GM12878 (cell line): ENCODE data around the gene MAP3K5. TPM values are rescaled to one million over a fixed set of nuclear protein-coding genes. Genes with fewer than 3 reads are reported as not detected.

Experiments used
- ATAC-seq: fragments of 200-7000 bp; cut with Tn5 transposase; 3 replicates; pipeline ENCODE4 v1.9.1; 2020; ENCODE audit warnings: mild to moderate bottlenecking, moderate library complexity
- BruUV-seq: library from RNA; stranded (reverse); fragments of 400-500 nt; replicated peaks from 2 replicates; lab custom pipeline; 2021; lab: Mats Ljungman, UMichigan
- CTCF ChIA-PET: fragments of 300-600 bp; sonication (Branson Sonifier 250); formaldehyde crosslinking; extraction: SDS; loops from one replicate; lab custom pipeline; 2021; ENCODE audit warnings: inconsistent platforms; lab: Yijun Ruan, JAX
- POLR2A ChIA-PET: fragments of 350-600 bp; formaldehyde crosslinking; extraction: SDS; loops from one replicate; lab custom pipeline; 2021; ENCODE audit warnings: inconsistent platforms; lab: Charles Lee
- RAD21 ChIA-PET: fragments of 300-600 bp; sonication (Branson Sonifier 250); formaldehyde crosslinking; loops from one replicate; lab custom pipeline; 2023; ENCODE audit warnings: antibody characterized with exemption; ENCODE audit not compliant: unreplicated experiment; lab: Charles Lee
- SMC1A ChIA-PET: fragments of 300-600 bp; sonication (Branson Sonifier 250); formaldehyde crosslinking; loops from one replicate; lab custom pipeline; 2023; ENCODE audit not compliant: unreplicated experiment, uncharacterized antibody; lab: Charles Lee
- DNase-seq: peaks from one replicate; pipeline ENCODE4 v3.0.0-alpha.2; 2011; ENCODE audit warnings: low read depth, low spot score
- FAIRE-seq: peaks from 3 replicates; lab custom pipeline; 2011; peaks lifted over from hg19 to GRCh38; lab: Jason Lieb, UNC
- H2AFZ ChIP-seq: 2 replicates; pipeline ENCODE4 v1.6.0; 2011; ENCODE audit warnings: low read depth, low read length, control low read depth; ENCODE audit not compliant: control insufficient read depth
- H3K27ac ChIP-seq: 2 replicates; pipeline ENCODE4 v1.5.1; 2011; ENCODE audit warnings: control low read depth; ENCODE audit not compliant: control insufficient read depth, insufficient read depth
- H3K27me3 ChIP-seq, 2 experiments: replicated peaks in 1 of 2; 2 replicates each; pipeline versions ENCODE4 v1.6.0 to v1.6.1; 2011; ENCODE audit warnings: low read length in 1 of 2; ENCODE audit not compliant: control insufficient read depth in 2 of 2, insufficient read depth in 2 of 2
- H3K36me3 ChIP-seq, 2 experiments: 2 replicates each; pipeline ENCODE4 v1.5.1; 2011; ENCODE audit warnings: low read length in 1 of 2; ENCODE audit not compliant: control insufficient read depth in 2 of 2, insufficient read depth in 2 of 2
- H3K4me1 ChIP-seq: 2 replicates; pipeline ENCODE4 v1.6.1; 2011; ENCODE audit warnings: mild to moderate bottlenecking, low read length, moderate library complexity, mixed read lengths; ENCODE audit not compliant: control insufficient read depth, insufficient read depth
- H3K4me2 ChIP-seq: 2 replicates; pipeline ENCODE4 v1.6.0; 2011; ENCODE audit warnings: control low read depth; ENCODE audit not compliant: control insufficient read depth, insufficient read depth
- H3K4me3 ChIP-seq: fragments of 200-600 bp; sonication (generic); 2 replicates; pipeline ENCODE4 v1.5.1; 2016
- H3K79me2 ChIP-seq: 2 replicates; pipeline ENCODE4 v1.6.0; 2011; ENCODE audit warnings: low read length; ENCODE audit not compliant: control insufficient read depth, insufficient read depth
- H3K9ac ChIP-seq: 2 replicates; pipeline ENCODE4 v1.8.0; 2011; ENCODE audit warnings: low read length, control low read depth, mixed read lengths; ENCODE audit not compliant: control insufficient read depth, insufficient read depth
- H3K9me3 ChIP-seq: replicated peaks from 3 replicates; pipeline ENCODE4 v1.5.1; 2011; ENCODE audit warnings: mild to moderate bottlenecking, low read length; ENCODE audit not compliant: control insufficient read depth, insufficient read depth
- H4K20me1 ChIP-seq: 2 replicates; pipeline ENCODE4 v1.6.0; 2011; ENCODE audit not compliant: control insufficient read depth, insufficient read depth
- ASH2L ChIP-seq: fragments of 300-600, 200-600 bp; sonication (generic); IDR thresholded peaks from 2 replicates; pipeline ENCODE4 v1.6.1; 2017; ENCODE audit warnings: low read depth, mild to moderate bottlenecking, borderline replicate concordance
- FOS ChIP-seq: IDR thresholded peaks from 3 replicates; pipeline ENCODE4 v1.6.1; 2011; ENCODE audit warnings: borderline replicate concordance; ENCODE audit not compliant: insufficient read length; ENCODE audit errors: extremely low read depth
- FOXK2 ChIP-seq: fragments of 450-650 bp; IDR thresholded peaks from 2 replicates; pipeline ENCODE4 v1.6.1; 2017; ENCODE audit warnings: mild to moderate bottlenecking, moderate library complexity
- JUND ChIP-seq: IDR thresholded peaks from 2 replicates; pipeline ENCODE4 v1.6.1; 2012; ENCODE audit warnings: low read depth, mild to moderate bottlenecking, low read length, improper control_type of control experiment, moderate library complexity
- NKRF ChIP-seq: fragments of 450-650 bp; conservative IDR thresholded peaks from 2 replicates; pipeline ENCODE4 v1.6.1; 2017; ENCODE audit warnings: mild to moderate bottlenecking, moderate library complexity
- NRF1 ChIP-seq: conservative IDR thresholded peaks from 2 replicates; pipeline ENCODE4 v1.6.1; 2011; ENCODE audit warnings: mild to moderate bottlenecking, low read depth, low read length, improper control_type of control experiment
- USF1 ChIP-seq: IDR thresholded peaks from 2 replicates; pipeline ENCODE4 v1.6.1; 2011; ENCODE audit warnings: borderline replicate concordance, low read depth, mild to moderate bottlenecking, moderate library complexity, mixed read lengths, low read length; ENCODE audit not compliant: insufficient read depth; ENCODE audit errors: extremely low read length
- YBX1 ChIP-seq: fragments of 450-650 bp; IDR thresholded peaks from 2 replicates; pipeline ENCODE4 v1.6.1; 2016; ENCODE audit warnings: antibody characterized with exemption
- ZBED1 ChIP-seq: IDR thresholded peaks from 2 replicates; pipeline ENCODE4 v1.6.1; 2016; ENCODE audit warnings: borderline replicate concordance
- ZNF384 ChIP-seq: IDR thresholded peaks from 2 replicates; pipeline ENCODE4 v1.6.1; 2012; ENCODE audit warnings: low read depth, mild to moderate bottlenecking, low read length, improper control_type of control experiment, borderline replicate concordance
- WGBS: methylation state at CpG from one replicate; pipeline ENCODE4 v1.1.6; 2016; ENCODE audit warnings: low lambda C conversion rate; ENCODE audit not compliant: insufficient replicate concordance, insufficient coverage; ENCODE audit errors: missing lambda C conversion rate; 5-methylcytosine and 5-hydroxymethylcytosine counted together
- in situ Hi-C: fragments of 300-500 bp; cut with MboI; formaldehyde crosslinking; loops from 9 replicates; pipeline ENCODE4 v1.14.3; 2018; ENCODE audit warnings: mixed read lengths
- intact Hi-C: fragments of 100-400 bp; cut with micrococcal nuclease; formaldehyde crosslinking; loops from one replicate; pipeline ENCODE4 v1.14.2; 2022; ENCODE audit not compliant: unreplicated experiment
- polyA plus RNA-seq, 11 experiments: library from polyadenylated mRNA; depleted of rRNA in 4 of 11; unstranded in 6 of 11; stranded (reverse) in 5 of 11; fragments of >200 nt; fragmentation: Nextera tagmentation in 4 of 11; fragmentation: Illumina TruSeq in 1 of 11; extraction: Ambion mirVana in 4 of 11; extraction: Trizol in 1 of 11; gene quantifications; 1 replicate in 1 of 11; 2 replicates in 10 of 11; pipeline versions ENCODE4 v1.2.1 to v1.2.3, GENCODE V29; 2011 to 2016; ENCODE audit warnings: inconsistent platforms in 2 of 11, missing spikeins in 2 of 11, low read depth in 1 of 11
- total RNA-seq, 4 experiments: library from RNA; depleted of rRNA in 3 of 4; stranded (reverse); fragments of >200 nt in 3 of 4; fragmentation: Illumina TruSeq in 1 of 4; extraction: Trizol in 1 of 4; gene quantifications; 2 replicates each; pipeline versions ENCODE4 v1.2.1 to v1.2.3, GENCODE V29; 2013 to 2021
- TF ChIP-seq, protein P1 (sequence below): fragments of 450-650 bp; formaldehyde crosslinking; IDR thresholded peaks from 2 replicates; pipeline ENCODE4 v1.4.0; 2020; ENCODE audit warnings: mild to moderate bottlenecking, moderate library complexity

MAP3K5 gene
- total and polyA plus RNA-seq, 10 of the 15 experiments (the other 5 are each of a cell fraction or from before 2014, with no cell fraction given), result 5.4 to 34.3 (median 26.4) TPM

DNA sequence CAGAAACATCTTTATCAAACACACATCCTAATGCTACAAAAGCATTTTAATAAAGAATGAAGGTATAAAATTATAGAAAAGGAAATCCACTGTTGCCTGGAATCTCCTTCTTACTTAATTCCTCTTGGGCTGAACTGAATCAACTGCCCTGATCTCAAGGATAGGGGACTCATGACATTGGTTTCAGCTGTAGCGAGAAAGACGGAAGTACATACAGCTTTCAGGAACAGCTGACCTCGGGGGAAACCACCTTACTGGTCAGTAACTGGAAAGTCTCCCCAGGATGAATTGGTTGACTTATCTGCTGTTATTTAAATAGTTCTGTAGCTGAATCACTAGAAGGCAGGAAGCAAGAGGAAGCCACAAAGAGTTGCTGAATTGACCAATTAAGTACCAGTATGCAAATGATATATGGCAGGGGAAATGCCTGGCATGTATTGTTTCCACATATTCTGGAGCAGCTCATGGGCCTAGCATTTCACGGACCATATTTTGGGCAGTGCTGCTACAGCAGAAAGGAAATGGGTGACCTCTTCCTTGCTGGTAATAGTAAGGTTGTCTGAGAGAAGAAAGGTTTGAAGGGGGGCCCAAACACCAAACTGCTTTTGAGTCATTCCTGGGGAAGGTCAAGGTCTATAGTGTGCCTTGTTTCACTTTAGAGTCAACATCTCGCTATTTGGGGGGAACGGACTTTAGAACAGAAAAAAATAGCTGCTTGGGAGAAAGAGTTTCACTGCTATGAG, 198.4 kb downstream of the MAP3K5 start (continued):
- TF ChIP-seq ASH2L (no peak), YBX1 (no peak), JUND (no peak), ZNF384 (no peak), FOS (no peak), NRF1 (no peak)

- H4K20me1 ChIP-seq, result no peaks in the 10 kb centered on the region
- peak overlapping the region; percentile 28; the same call in 1 of the 2 replicates for H3K4me2 ChIP-seq
- DNase-seq (no peak), FAIRE-seq (no peak), ATAC-seq (peak; percentile 3; the same call in 2 of the 3 replicates)
- H3K9me3 ChIP-seq, result no peaks in the 10 kb centered on the region
- H3K4me3 ChIP-seq, result no peak overlapping the region
- RAD21 ChIA-PET, result interaction anchor here (0.5 to 2.2 kb wide), 6 partner anchors 51 to 1833 kb away, joined by 3 to 21 read pairs (median 3); partner anchors contain the start of gene MAP3K5
- WGBS, result 35% methylated on average over 2 of the region's 2 CpGs
- in situ Hi-C loops, result no loop called here
- peaks cover 13% of the 10 kb centered on the region; the same call in 1 of the 2 replicates for H3K4me1 ChIP-seq
- SMC1A ChIA-PET, result interaction anchor here (0.6 to 1.9 kb wide), 9 partner anchors 9 to 228 kb away, joined by 3 to 11 read pairs (median 6); no protein-coding TSS in a partner anchor
- H2AFZ ChIP-seq, result no peak overlapping the region
- POLR2A ChIA-PET, result interaction anchor here (1.0 to 1.5 kb wide), 5 partner anchors 10 to 304 kb away, joined by 3 to 7 read pairs (median 3); partner anchors contain the start of gene BCLAF1
- H3K9ac ChIP-seq, result no peak overlapping the region; the same call in 1 of the 2 replicates
- peaks cover 10 to 46% of the 10 kb centered on the region in 2 experiments for H3K36me3 ChIP-seq
- H3K27me3 ChIP-seq, result no peaks in the 10 kb centered on the region
- no peaks in the 10 kb centered on the region for H3K79me2 ChIP-seq
- intact Hi-C loops, result loop anchor here (5.0 kb wide), 1 partner anchor 199 kb away; the partner anchor contains the start of gene MAP3K5
- CTCF ChIA-PET, result interaction anchor here (0.7 to 2.5 kb wide), 8 partner anchors 9 to 199 kb away, joined by 3 to 14 read pairs (median 4); partner anchors contain the start of gene MAP3K5
- BruUV-seq, result no TSS peak
- H3K27ac ChIP-seq, result peak overlapping the region; percentile 83
- TF ChIP-seq NKRF (no peak), FOXK2 (no peak), USF1 (no peak), ZBED1 (no peak)
- TF ChIP-seq, protein P1, sequence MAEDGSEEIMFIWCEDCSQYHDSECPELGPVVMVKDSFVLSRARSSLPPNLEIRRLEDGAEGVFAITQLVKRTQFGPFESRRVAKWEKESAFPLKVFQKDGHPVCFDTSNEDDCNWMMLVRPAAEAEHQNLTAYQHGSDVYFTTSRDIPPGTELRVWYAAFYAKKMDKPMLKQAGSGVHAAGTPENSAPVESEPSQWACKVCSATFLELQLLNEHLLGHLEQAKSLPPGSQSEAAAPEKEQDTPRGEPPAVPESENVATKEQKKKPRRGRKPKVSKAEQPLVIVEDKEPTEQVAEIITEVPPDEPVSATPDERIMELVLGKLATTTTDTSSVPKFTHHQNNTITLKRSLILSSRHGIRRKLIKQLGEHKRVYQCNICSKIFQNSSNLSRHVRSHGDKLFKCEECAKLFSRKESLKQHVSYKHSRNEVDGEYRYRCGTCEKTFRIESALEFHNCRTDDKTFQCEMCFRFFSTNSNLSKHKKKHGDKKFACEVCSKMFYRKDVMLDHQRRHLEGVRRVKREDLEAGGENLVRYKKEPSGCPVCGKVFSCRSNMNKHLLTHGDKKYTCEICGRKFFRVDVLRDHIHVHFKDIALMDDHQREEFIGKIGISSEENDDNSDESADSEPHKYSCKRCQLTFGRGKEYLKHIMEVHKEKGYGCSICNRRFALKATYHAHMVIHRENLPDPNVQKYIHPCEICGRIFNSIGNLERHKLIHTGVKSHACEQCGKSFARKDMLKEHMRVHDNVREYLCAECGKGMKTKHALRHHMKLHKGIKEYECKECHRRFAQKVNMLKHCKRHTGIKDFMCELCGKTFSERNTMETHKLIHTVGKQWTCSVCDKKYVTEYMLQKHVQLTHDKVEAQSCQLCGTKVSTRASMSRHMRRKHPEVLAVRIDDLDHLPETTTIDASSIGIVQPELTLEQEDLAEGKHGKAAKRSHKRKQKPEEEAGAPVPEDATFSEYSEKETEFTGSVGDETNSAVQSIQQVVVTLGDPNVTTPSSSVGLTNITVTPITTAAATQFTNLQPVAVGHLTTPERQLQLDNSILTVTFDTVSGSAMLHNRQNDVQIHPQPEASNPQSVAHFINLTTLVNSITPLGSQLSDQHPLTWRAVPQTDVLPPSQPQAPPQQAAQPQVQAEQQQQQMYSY (CRISPR knock-in tag), result no peak
Measured at GRCh38 chr6:136592930-136593673, 199.2 kb downstream of the MAP3K5 start.
